HEK293 (cell line): ENCODE data around the gene DNAJB11.

ENCODE experiments used
- CTCF ChIA-PET: fragments of 350-600 bp; formaldehyde crosslinking; extraction: SDS; loops from one replicate; lab custom pipeline; 2021; ENCODE audit warnings: antibody characterized with exemption; lab: Yijun Ruan, JAX
- POLR2A ChIA-PET: fragments of 300-600 bp; formaldehyde crosslinking; extraction: SDS; loops from one replicate; lab custom pipeline; 2020; ENCODE audit warnings: antibody characterized with exemption, inconsistent platforms; lab: Yijun Ruan, JAX
- H3K27ac ChIP-seq: fragments of 200-500 bp; sonication (Bioruptor generic); 2 replicates; pipeline ENCODE4 v1.5.1; 2014; ENCODE audit warnings: low read depth, low read length, control low read depth, inconsistent platforms; ENCODE audit errors: extremely low read depth
- H3K36me3 ChIP-seq, 2 experiments: fragments of 200-500 bp in 1 of 2; sonication (Bioruptor generic) in 1 of 2; 1 replicate in 1 of 2; 2 replicates in 1 of 2; pipeline ENCODE4 v1.5.1; 2014 to 2017; ENCODE audit warnings: inconsistent platforms in 2 of 2, low read length in 2 of 2; ENCODE audit not compliant: control insufficient read depth in 2 of 2, insufficient read depth in 1 of 2
- H3K4me1 ChIP-seq: fragments of 200-500 bp; sonication (Bioruptor generic); 2 replicates; pipeline ENCODE4 v1.5.1; 2014; ENCODE audit warnings: mild to moderate bottlenecking, low read length, inconsistent platforms; ENCODE audit not compliant: control insufficient read depth, insufficient read depth
- H3K4me3 ChIP-seq: 2 replicates; pipeline ENCODE4 v1.5.1; 2011; ENCODE audit warnings: low read depth, mild to moderate bottlenecking, control low read depth, low read length, moderate library complexity
- H3K9me3 ChIP-seq: fragments of 200-500 bp; sonication (Bioruptor generic); 2 replicates; pipeline ENCODE4 v1.5.1; 2014; ENCODE audit warnings: low read depth, low read length, inconsistent platforms; ENCODE audit not compliant: control insufficient read depth, insufficient read depth
- EGR2 ChIP-seq: fragments of 450-650 bp; formaldehyde crosslinking; IDR thresholded peaks from 2 replicates; pipeline ENCODE4 v1.5.1; 2016; ENCODE audit warnings: low read depth, missing biosample characterization, missing genetic modification characterization
- HIC1 ChIP-seq: fragments of 450-650 bp; formaldehyde crosslinking; IDR thresholded peaks from 2 replicates; pipeline ENCODE4 v1.5.1; 2016; ENCODE audit warnings: missing biosample characterization, missing genetic modification characterization
- KLF1 ChIP-seq: fragments of 450-650 bp; formaldehyde crosslinking; IDR thresholded peaks from 2 replicates; pipeline ENCODE4 v1.5.1; 2016; ENCODE audit warnings: missing biosample characterization, missing genetic modification characterization
- KLF8 ChIP-seq: fragments of 450-650 bp; formaldehyde crosslinking; IDR thresholded peaks from 2 replicates; pipeline ENCODE4 v1.5.1; 2016; ENCODE audit warnings: missing biosample characterization, missing genetic modification characterization
- MEIS1 ChIP-seq: sonication (generic); formaldehyde crosslinking; IDR thresholded peaks from 2 replicates; pipeline ENCODE4 v1.8.1; 2022; ENCODE audit warnings: missing genetic modification reagents, mild to moderate bottlenecking, borderline replicate concordance
- MYNN ChIP-seq: fragments of 450-650 bp; formaldehyde crosslinking; IDR thresholded peaks from 2 replicates; pipeline ENCODE4 v1.5.1; 2016; ENCODE audit warnings: missing biosample characterization, missing genetic modification characterization, borderline replicate concordance
- PRDM1 ChIP-seq: fragments of 450-650 bp; formaldehyde crosslinking; IDR thresholded peaks from 2 replicates; pipeline ENCODE4; 2016; ENCODE audit warnings: missing biosample characterization, missing genetic modification characterization
- SCRT2 ChIP-seq: fragments of 450-650 bp; formaldehyde crosslinking; IDR thresholded peaks from 2 replicates; pipeline ENCODE4 v1.5.1; 2016; ENCODE audit warnings: missing biosample characterization, missing genetic modification characterization
- SP2 ChIP-seq: fragments of 450-650 bp; formaldehyde crosslinking; IDR thresholded peaks from 2 replicates; pipeline ENCODE4 v1.5.1; 2016; ENCODE audit warnings: missing biosample characterization, missing genetic modification characterization
- SP7 ChIP-seq: fragments of 450-650 bp; formaldehyde crosslinking; IDR thresholded peaks from 2 replicates; pipeline ENCODE4 v1.5.1; 2016; ENCODE audit warnings: missing biosample characterization, missing genetic modification characterization
- ZBTB17 ChIP-seq: fragments of 450-650 bp; formaldehyde crosslinking; IDR thresholded peaks from 2 replicates; pipeline ENCODE4 v1.5.1; 2016; ENCODE audit warnings: missing biosample characterization, missing genetic modification characterization
- ZBTB20 ChIP-seq: fragments of 450-650 bp; formaldehyde crosslinking; IDR thresholded peaks from 2 replicates; pipeline ENCODE4 v1.5.1; 2016; ENCODE audit warnings: missing biosample characterization, missing genetic modification characterization
- ZFHX2 ChIP-seq: fragments of 450-650 bp; formaldehyde crosslinking; conservative IDR thresholded peaks from 2 replicates; pipeline ENCODE4 v1.5.1; 2016; ENCODE audit warnings: missing biosample characterization, missing genetic modification characterization
- ZNF155 ChIP-seq: fragments of 450-650 bp; formaldehyde crosslinking; IDR thresholded peaks from 2 replicates; pipeline ENCODE4 v1.5.1; 2016; ENCODE audit warnings: missing biosample characterization, missing genetic modification characterization
- ZNF174 ChIP-seq: fragments of 450-650 bp; formaldehyde crosslinking; IDR thresholded peaks from 2 replicates; pipeline ENCODE4 v1.5.0; 2017; ENCODE audit warnings: missing biosample characterization, mild to moderate bottlenecking, missing genetic modification characterization
- ZNF274 ChIP-seq, 2 experiments: fragments of 200-500 bp in 1 of 2; fragments of 450-650 bp in 1 of 2; sonication (Bioruptor generic) in 1 of 2; formaldehyde crosslinking in 1 of 2; IDR thresholded peaks; 2 replicates each; pipeline versions ENCODE4 v1.5.1 to v1.6.1; 2014 to 2016; ENCODE audit warnings: borderline replicate concordance in 1 of 2, inconsistent platforms in 1 of 2, low read length in 1 of 2, missing biosample characterization in 1 of 2, missing genetic modification characterization in 1 of 2
- ZNF280D ChIP-seq: fragments of 450-650 bp; formaldehyde crosslinking; IDR thresholded peaks from 2 replicates; pipeline ENCODE4 v1.5.1; 2016; ENCODE audit warnings: missing biosample characterization, missing genetic modification characterization
- ZNF341 ChIP-seq: fragments of 450-650 bp; formaldehyde crosslinking; IDR thresholded peaks from 2 replicates; pipeline ENCODE4; 2016; ENCODE audit warnings: low read depth, missing biosample characterization, missing genetic modification characterization
- ZNF354C ChIP-seq: fragments of 450-650 bp; formaldehyde crosslinking; IDR thresholded peaks from 2 replicates; pipeline ENCODE4 v1.5.1; 2016; ENCODE audit warnings: missing biosample characterization, missing genetic modification characterization, low read depth, borderline replicate concordance
- ZNF362 ChIP-seq: fragments of 450-650 bp; formaldehyde crosslinking; IDR thresholded peaks from 2 replicates; pipeline ENCODE4 v1.5.1; 2016; ENCODE audit warnings: missing biosample characterization, missing genetic modification characterization
- ZNF366 ChIP-seq: fragments of 450-650 bp; formaldehyde crosslinking; conservative IDR thresholded peaks from 2 replicates; pipeline ENCODE4 v1.5.1; 2016; ENCODE audit warnings: missing biosample characterization, missing genetic modification characterization
- ZNF510 ChIP-seq: fragments of 450-650 bp; formaldehyde crosslinking; IDR thresholded peaks from 2 replicates; pipeline ENCODE4 v1.5.1; 2018; ENCODE audit warnings: mild to moderate bottlenecking, missing genetic modification characterization, missing biosample characterization; ENCODE audit not compliant: insufficient replicate concordance
- ZNF549 ChIP-seq: fragments of 450-650 bp; IDR thresholded peaks from 2 replicates; pipeline ENCODE4 v1.5.1; 2018; ENCODE audit warnings: missing biosample characterization, missing genetic modification characterization, mild to moderate bottlenecking, inconsistent platforms, moderate library complexity
- ZNF560 ChIP-seq: fragments of 450-650 bp; formaldehyde crosslinking; IDR thresholded peaks from 2 replicates; pipeline ENCODE4 v1.5.1; 2017; ENCODE audit warnings: missing biosample characterization, missing genetic modification characterization, borderline replicate concordance
- ZNF629 ChIP-seq: fragments of 450-650 bp; formaldehyde crosslinking; IDR thresholded peaks from 2 replicates; pipeline ENCODE4 v1.5.1; 2017; ENCODE audit warnings: missing biosample characterization, missing genetic modification characterization
- TF ChIP-seq, protein P1 (sequence below): fragments of 450-650 bp; formaldehyde crosslinking; conservative IDR thresholded peaks from 2 replicates; pipeline ENCODE4 v1.5.1; 2016; ENCODE audit warnings: low read depth, missing biosample characterization, missing genetic modification characterization

Gene DNAJB11

GRCh38 chr3:186589856-186590579 is 19.5 kb downstream of the DNAJB11 start:
- no peaks in the 10 kb centered on the region for H3K4me1 ChIP-seq
- no peaks in the 10 kb centered on the region for H3K9me3 ChIP-seq
- H3K36me3 ChIP-seq: peaks cover 0 to 13% of the 10 kb centered on the region in 2 experiments; a peak in 1 of 3 replicates
- ChIA-PET CTCF (interaction anchor here (0.5 to 8.5 kb wide), 6 partner anchors 20 to 377 kb away, joined by 3 to 59 read pairs (median 3); partner anchors contain the start of gene AHSG), POLR2A (interaction anchor here (0.6 to 1.2 kb wide), 3 partner anchors 20 to 149 kb away, joined by 3 to 5 read pairs (median 3); partner anchors contain the start of gene DNAJB11)
- no peak overlapping the region for H3K4me3 ChIP-seq
- no peak overlapping the region for H3K27ac ChIP-seq
- TF ChIP-seq ZNF155 (no peak), SP7 (tag by site-specific recombination) (peak; percentile 98), ZNF280D (tag by site-specific recombination) (no peak), SP2 (tag by site-specific recombination) (no peak), ZBTB17 (tag by site-specific recombination) (no peak), KLF1 (tag by site-specific recombination) (no peak), ZNF362 (tag by site-specific recombination) (peak; percentile 81; the same call in 1 of the 2 replicates), ZBTB20 (tag by site-specific recombination) (no peak), ZNF174 (tag by site-specific recombination) (no peak), PRDM1 (peak; percentile 64; the same call in 1 of the 2 replicates), ZFHX2 (peak; percentile 48), ZNF510 (no peak), SCRT2 (tag by site-specific recombination) (peak; percentile 82), EGR2 (tag by site-specific recombination) (no peak), ZNF629 (tag by site-specific recombination) (peak; percentile 40; the same call in 1 of the 2 replicates), ZNF560 (tag by site-specific recombination) (no peak), MEIS1 (CRISPR knock-in tag) (no peak), ZNF341 (tag by site-specific recombination) (no peak), ZNF549 (tag by site-specific recombination) (no peak), KLF8 (peak; percentile 24; the same call in 1 of the 2 replicates), ZNF366 (tag by site-specific recombination) (peak; percentile 65), HIC1 (tag by site-specific recombination) (peak; percentile 37; the same call in 1 of the 2 replicates), ZNF354C (tag by site-specific recombination) (no peak), MYNN (tag by site-specific recombination) (no peak), ZNF274 (IDR thresholded peaks at IDR 0.05; ENCODE audit: low read length) (no peak), ZNF274 (tag by site-specific recombination; IDR thresholded peaks at IDR 0.05; ENCODE audit: borderline replicate concordance) (no peak)
- TF ChIP-seq, protein P1, sequence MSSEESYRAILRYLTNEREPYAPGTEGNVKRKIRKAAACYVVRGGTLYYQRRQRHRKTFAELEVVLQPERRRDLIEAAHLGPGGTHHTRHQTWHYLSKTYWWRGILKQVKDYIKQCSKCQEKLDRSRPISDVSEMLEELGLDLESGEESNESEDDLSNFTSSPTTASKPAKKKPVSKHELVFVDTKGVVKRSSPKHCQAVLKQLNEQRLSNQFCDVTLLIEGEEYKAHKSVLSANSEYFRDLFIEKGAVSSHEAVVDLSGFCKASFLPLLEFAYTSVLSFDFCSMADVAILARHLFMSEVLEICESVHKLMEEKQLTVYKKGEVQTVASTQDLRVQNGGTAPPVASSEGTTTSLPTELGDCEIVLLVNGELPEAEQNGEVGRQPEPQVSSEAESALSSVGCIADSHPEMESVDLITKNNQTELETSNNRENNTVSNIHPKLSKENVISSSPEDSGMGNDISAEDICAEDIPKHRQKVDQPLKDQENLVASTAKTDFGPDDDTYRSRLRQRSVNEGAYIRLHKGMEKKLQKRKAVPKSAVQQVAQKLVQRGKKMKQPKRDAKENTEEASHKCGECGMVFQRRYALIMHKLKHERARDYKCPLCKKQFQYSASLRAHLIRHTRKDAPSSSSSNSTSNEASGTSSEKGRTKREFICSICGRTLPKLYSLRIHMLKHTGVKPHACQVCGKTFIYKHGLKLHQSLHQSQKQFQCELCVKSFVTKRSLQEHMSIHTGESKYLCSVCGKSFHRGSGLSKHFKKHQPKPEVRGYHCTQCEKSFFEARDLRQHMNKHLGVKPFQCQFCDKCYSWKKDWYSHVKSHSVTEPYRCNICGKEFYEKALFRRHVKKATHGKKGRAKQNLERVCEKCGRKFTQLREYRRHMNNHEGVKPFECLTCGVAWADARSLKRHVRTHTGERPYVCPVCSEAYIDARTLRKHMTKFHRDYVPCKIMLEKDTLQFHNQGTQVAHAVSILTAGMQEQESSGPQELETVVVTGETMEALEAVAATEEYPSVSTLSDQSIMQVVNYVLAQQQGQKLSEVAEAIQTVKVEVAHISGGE (tag by site-specific recombination): no peak
